ENCODE measurements around the gene RFX3.

RFX3 gene

DNA sequence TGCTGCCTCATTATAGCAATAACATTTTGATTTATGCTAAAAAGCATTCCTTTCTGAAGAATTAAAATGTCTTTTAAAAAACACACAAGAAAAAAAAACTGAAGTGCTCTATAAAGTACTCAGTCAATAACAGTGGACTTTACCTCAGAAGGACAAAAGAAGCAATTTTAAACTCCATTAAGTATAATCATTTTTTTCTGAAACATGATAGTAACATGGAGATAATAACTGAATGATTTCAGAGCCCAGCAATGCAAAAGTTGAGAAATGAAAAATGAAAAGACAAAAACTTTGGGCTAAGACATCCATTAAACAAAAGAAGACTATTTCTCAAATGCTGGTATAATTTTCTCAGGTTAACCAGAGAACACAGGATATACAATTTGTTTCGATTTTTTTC lies 78.7 kb downstream of the RFX3 start:
- Histone ChIP-seq H3K27me3 (ENCODE audit: control insufficient read depth, insufficient read depth, low read length) (no peaks in the 10 kb centered on the region), H3K4me1 (ENCODE audit: control insufficient read depth, insufficient read depth, low read length) (no peaks in the 10 kb centered on the region), H3K9ac (ENCODE audit: low read depth, low read length) (no peak overlapping the region), H3K9me3 (replicated peaks; ENCODE audit: low read length) (no peaks in the 10 kb centered on the region), H3K4me3 (ENCODE audit: low read length) (no peak overlapping the region), H3K4me2 (ENCODE audit: low read length) (no peak overlapping the region), H3K36me3 (ENCODE audit: insufficient read depth, low read length) (no peaks in the 10 kb centered on the region)

DNA sequence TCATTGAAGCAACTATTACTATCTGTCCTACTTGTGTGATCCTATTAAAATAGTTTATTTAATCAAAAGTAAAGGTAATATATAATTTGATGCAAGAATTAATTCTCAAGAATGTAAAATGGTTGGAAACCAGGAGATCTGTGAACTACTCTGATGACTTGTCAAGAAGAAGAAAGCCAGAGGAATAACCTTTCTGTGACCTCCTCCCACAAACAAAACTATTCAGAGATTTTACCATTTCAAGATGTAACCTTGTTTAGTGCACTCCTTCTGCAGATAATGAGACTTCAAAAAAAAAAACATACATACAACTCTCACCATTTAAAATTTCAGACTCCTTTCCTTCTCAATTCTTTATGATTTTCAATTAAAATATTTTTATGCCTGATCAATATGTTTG lies 79.5 kb downstream of the RFX3 start:
- H3K9ac ChIP-seq (ENCODE audit: low read depth, low read length): no peak overlapping the region
- H3K4me3 ChIP-seq (ENCODE audit: low read length): no peak overlapping the region
- no peak overlapping the region for H3K4me2 ChIP-seq (ENCODE audit: low read length)
- H3K4me1 ChIP-seq (ENCODE audit: control insufficient read depth, insufficient read depth, low read length): no peaks in the 10 kb centered on the region
- H3K27me3 ChIP-seq (ENCODE audit: control insufficient read depth, insufficient read depth, low read length): no peaks in the 10 kb centered on the region
- H3K9me3 ChIP-seq (replicated peaks; ENCODE audit: low read length): no peaks in the 10 kb centered on the region
- no peaks in the 10 kb centered on the region for H3K36me3 ChIP-seq (ENCODE audit: insufficient read depth, low read length)

- Histone ChIP-seq H3K4me1 (ENCODE audit: control insufficient read depth, insufficient read depth, low read length) (no peaks in the 10 kb centered on the region), H3K4me3 (ENCODE audit: low read length) (no peak overlapping the region), H3K9ac (ENCODE audit: low read depth, low read length) (no peak overlapping the region), H3K9me3 (replicated peaks; ENCODE audit: low read length) (no peaks in the 10 kb centered on the region), H3K36me3 (ENCODE audit: insufficient read depth, low read length) (no peaks in the 10 kb centered on the region), H3K27me3 (ENCODE audit: control insufficient read depth, insufficient read depth, low read length) (no peaks in the 10 kb centered on the region), H3K4me2 (ENCODE audit: low read length) (no peak overlapping the region)
These were observed 81.8 kb downstream of the RFX3 start for GRCh38 chr9:3444016-3444415.

GRCh38 chr9:3441197-3441816 lies 84.5 kb downstream of the RFX3 start:
- Histone ChIP-seq H3K9me3 (replicated peaks; ENCODE audit: low read length) (no peaks in the 10 kb centered on the region), H3K4me3 (ENCODE audit: low read length) (no peak overlapping the region), H3K4me1 (ENCODE audit: control insufficient read depth, insufficient read depth, low read length) (no peaks in the 10 kb centered on the region), H3K9ac (ENCODE audit: low read depth, low read length) (no peak overlapping the region), H3K4me2 (ENCODE audit: low read length) (no peak overlapping the region), H3K27me3 (ENCODE audit: control insufficient read depth, insufficient read depth, low read length) (no peaks in the 10 kb centered on the region), H3K36me3 (ENCODE audit: insufficient read depth, low read length) (no peaks in the 10 kb centered on the region)

GRCh38 chr9:3436629-3437420 lies 89.0 kb downstream of the RFX3 start:
- no peaks in the 10 kb centered on the region for H3K27me3 ChIP-seq (ENCODE audit: control insufficient read depth, insufficient read depth, low read length)
- no peaks in the 10 kb centered on the region for H3K9me3 ChIP-seq (replicated peaks; ENCODE audit: low read length)
- H3K4me2 ChIP-seq (ENCODE audit: low read length): no peak overlapping the region
- H3K9ac ChIP-seq (ENCODE audit: low read depth, low read length): no peak overlapping the region
- H3K36me3 ChIP-seq (ENCODE audit: insufficient read depth, low read length): no peaks in the 10 kb centered on the region
- no peaks in the 10 kb centered on the region for H3K4me1 ChIP-seq (ENCODE audit: control insufficient read depth, insufficient read depth, low read length)
- no peak overlapping the region for H3K4me3 ChIP-seq (ENCODE audit: low read length)

DNA sequence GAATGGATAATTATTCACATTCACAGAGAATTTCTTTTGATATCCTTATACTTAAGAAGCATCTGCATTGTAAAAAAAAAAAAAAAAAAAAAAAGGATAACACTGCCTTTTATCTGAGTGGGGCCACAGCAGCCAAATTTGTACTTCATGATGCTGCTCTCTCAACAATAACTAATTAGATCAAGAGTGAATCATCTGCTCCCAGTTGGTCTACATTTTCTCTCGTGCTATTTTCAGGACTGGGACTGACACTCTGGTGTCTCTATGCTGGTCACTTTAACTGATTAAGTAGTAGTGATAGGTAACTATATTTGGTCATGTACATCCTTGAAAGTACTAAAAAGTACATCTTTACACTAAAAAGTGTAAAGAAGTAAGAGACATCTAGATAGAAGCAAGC lies 90.1 kb downstream of the RFX3 start:
- Histone ChIP-seq H3K9ac (ENCODE audit: low read depth, low read length) (no peak overlapping the region), H3K9me3 (replicated peaks; ENCODE audit: low read length) (no peaks in the 10 kb centered on the region), H3K4me3 (ENCODE audit: low read length) (no peak overlapping the region), H3K4me2 (ENCODE audit: low read length) (no peak overlapping the region), H3K27me3 (ENCODE audit: control insufficient read depth, insufficient read depth, low read length) (no peaks in the 10 kb centered on the region), H3K36me3 (ENCODE audit: insufficient read depth, low read length) (no peaks in the 10 kb centered on the region), H3K4me1 (ENCODE audit: control insufficient read depth, insufficient read depth, low read length) (no peaks in the 10 kb centered on the region)

DNA sequence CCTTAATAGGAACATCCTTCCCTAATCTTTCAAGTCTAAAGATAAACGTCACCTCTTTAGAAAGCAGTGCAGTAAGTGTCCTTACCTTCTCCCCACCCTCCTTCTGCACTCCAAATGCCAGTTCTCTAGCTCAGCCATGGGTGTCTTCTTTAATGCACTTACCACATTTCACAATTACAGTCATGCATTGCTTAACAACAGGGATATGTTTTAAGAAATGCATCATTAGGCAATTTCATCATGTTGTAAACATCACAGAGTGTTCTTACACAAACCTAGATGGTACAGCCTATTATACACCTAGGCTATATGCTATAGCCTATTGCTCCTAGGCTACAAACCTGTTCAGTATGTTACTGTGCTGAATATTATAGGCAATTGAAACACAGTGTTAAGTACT lies 91.2 kb downstream of the RFX3 start:
- H3K4me1 ChIP-seq (ENCODE audit: control insufficient read depth, insufficient read depth, low read length): no peaks in the 10 kb centered on the region
- no peak overlapping the region for H3K4me2 ChIP-seq (ENCODE audit: low read length)
- no peak overlapping the region for H3K9ac ChIP-seq (ENCODE audit: low read depth, low read length)
- H3K4me3 ChIP-seq (ENCODE audit: low read length): no peak overlapping the region
- H3K36me3 ChIP-seq (ENCODE audit: insufficient read depth, low read length): no peaks in the 10 kb centered on the region
- no peaks in the 10 kb centered on the region for H3K9me3 ChIP-seq (replicated peaks; ENCODE audit: low read length)
- no peaks in the 10 kb centered on the region for H3K27me3 ChIP-seq (ENCODE audit: control insufficient read depth, insufficient read depth, low read length)

DNA sequence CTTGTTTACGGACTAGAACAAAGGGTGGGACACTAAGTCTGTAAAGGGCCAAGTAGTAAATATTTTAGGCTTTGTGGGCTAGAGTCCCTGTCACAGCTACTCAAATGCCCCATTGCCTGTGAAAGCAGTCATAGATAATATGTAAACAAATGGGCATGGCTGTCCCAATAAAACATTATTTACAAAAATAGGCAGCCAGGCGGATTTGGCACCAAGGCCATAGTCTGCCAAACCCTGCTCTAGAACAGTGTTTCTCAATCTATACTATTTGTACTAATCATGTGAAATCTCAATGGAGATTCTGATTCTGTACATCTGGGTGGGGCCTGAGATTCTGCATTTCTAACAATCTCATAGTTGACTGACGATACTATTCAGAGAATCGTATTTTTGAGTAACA lies 92.0 kb downstream of the RFX3 start:
- Histone ChIP-seq H3K4me2 (ENCODE audit: low read length) (no peak overlapping the region), H3K4me3 (ENCODE audit: low read length) (no peak overlapping the region), H3K4me1 (ENCODE audit: control insufficient read depth, insufficient read depth, low read length) (no peaks in the 10 kb centered on the region), H3K9me3 (replicated peaks; ENCODE audit: low read length) (no peaks in the 10 kb centered on the region), H3K27me3 (ENCODE audit: control insufficient read depth, insufficient read depth, low read length) (no peaks in the 10 kb centered on the region), H3K36me3 (ENCODE audit: insufficient read depth, low read length) (no peaks in the 10 kb centered on the region), H3K9ac (ENCODE audit: low read depth, low read length) (no peak overlapping the region)

GRCh38 chr9:3433066-3433465 lies 92.7 kb downstream of the RFX3 start:
- Histone ChIP-seq H3K4me1 (ENCODE audit: control insufficient read depth, insufficient read depth, low read length) (no peaks in the 10 kb centered on the region), H3K36me3 (ENCODE audit: insufficient read depth, low read length) (no peaks in the 10 kb centered on the region), H3K9me3 (replicated peaks; ENCODE audit: low read length) (no peaks in the 10 kb centered on the region), H3K27me3 (ENCODE audit: control insufficient read depth, insufficient read depth, low read length) (no peaks in the 10 kb centered on the region), H3K4me2 (ENCODE audit: low read length) (no peak overlapping the region), H3K9ac (ENCODE audit: low read depth, low read length) (no peak overlapping the region), H3K4me3 (ENCODE audit: low read length) (no peak overlapping the region)

DNA sequence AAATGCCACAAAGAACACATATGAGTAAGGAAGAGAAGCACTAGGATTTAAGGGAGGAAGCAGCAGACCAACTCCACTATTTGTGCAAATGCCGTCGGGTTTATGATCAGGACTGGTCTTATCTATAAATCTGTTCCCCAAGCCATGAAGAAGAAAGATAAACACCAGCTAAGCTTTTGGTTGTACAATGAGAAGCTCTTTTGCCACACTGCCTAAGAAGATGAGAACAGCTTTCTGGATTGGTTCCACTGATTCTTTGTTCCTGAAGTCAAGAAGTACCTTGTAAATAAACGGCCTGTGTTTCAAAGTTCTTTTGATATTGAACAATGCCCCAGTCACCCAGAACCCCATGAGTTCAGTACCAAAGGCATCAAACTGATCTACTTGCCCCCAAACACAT lies 93.9 kb downstream of the RFX3 start:
- no peaks in the 10 kb centered on the region for H3K36me3 ChIP-seq (ENCODE audit: insufficient read depth, low read length)
- no peak overlapping the region for H3K4me3 ChIP-seq (ENCODE audit: low read length)
- H3K9ac ChIP-seq (ENCODE audit: low read depth, low read length): no peak overlapping the region
- H3K4me1 ChIP-seq (ENCODE audit: control insufficient read depth, insufficient read depth, low read length): no peaks in the 10 kb centered on the region
- H3K4me2 ChIP-seq (ENCODE audit: low read length): no peak overlapping the region
- no peaks in the 10 kb centered on the region for H3K27me3 ChIP-seq (ENCODE audit: control insufficient read depth, insufficient read depth, low read length)
- no peaks in the 10 kb centered on the region for H3K9me3 ChIP-seq (replicated peaks; ENCODE audit: low read length)

- H3K36me3 ChIP-seq (ENCODE audit: insufficient read depth, low read length): no peaks in the 10 kb centered on the region
- no peak overlapping the region for H3K9ac ChIP-seq (ENCODE audit: low read depth, low read length)
- H3K4me1 ChIP-seq (ENCODE audit: control insufficient read depth, insufficient read depth, low read length): no peaks in the 10 kb centered on the region
- no peak overlapping the region for H3K4me2 ChIP-seq (ENCODE audit: low read length)
- H3K27me3 ChIP-seq (ENCODE audit: control insufficient read depth, insufficient read depth, low read length): no peaks in the 10 kb centered on the region
- H3K9me3 ChIP-seq (replicated peaks; ENCODE audit: low read length): no peaks in the 10 kb centered on the region
- no peak overlapping the region for H3K4me3 ChIP-seq (ENCODE audit: low read length)
These were observed 105.9 kb downstream of the RFX3 start for GRCh38 chr9:3419893-3420292.

DNA sequence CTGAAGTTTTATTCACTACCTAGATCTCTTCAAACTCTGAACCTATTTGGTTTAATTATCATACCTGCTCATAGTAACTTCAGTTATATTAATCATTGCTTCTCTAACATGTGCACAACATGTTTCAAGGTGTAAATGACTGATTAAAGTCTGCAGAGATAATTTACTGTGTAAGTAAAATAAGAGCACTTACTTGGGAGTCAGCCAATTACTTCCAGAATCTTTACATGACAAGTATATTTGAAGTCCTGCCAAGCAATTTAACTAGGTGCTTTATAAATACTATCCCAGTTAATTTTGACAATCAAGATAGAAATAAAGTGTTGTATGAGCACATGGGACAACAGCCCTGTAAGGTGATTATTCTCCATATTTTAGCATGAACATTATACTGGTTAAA lies 109.9 kb downstream of the RFX3 start:
- H3K4me3 ChIP-seq (ENCODE audit: low read length): no peak overlapping the region
- no peaks in the 10 kb centered on the region for H3K27me3 ChIP-seq (ENCODE audit: control insufficient read depth, insufficient read depth, low read length)
- H3K4me2 ChIP-seq (ENCODE audit: low read length): no peak overlapping the region
- H3K9ac ChIP-seq (ENCODE audit: low read depth, low read length): no peak overlapping the region
- no peaks in the 10 kb centered on the region for H3K4me1 ChIP-seq (ENCODE audit: control insufficient read depth, insufficient read depth, low read length)
- no peaks in the 10 kb centered on the region for H3K36me3 ChIP-seq (ENCODE audit: insufficient read depth, low read length)
- no peaks in the 10 kb centered on the region for H3K9me3 ChIP-seq (replicated peaks; ENCODE audit: low read length)

All from skeletal muscle satellite cell (primary cell).